Trophoblast cell (in vitro differentiated cells and primary cell): ENCODE measurements around the gene PIGV.

Source experiments
- DNase-seq, 2 donors: peaks; one replicate each; pipeline ENCODE4 v3.0.0-alpha.2; 2016
- H2AFZ ChIP-seq: 2 replicates; pipeline ENCODE4 v1.6.1; 2013; ENCODE audit warnings: low read length, moderate library complexity, mild to moderate bottlenecking; ENCODE audit not compliant: insufficient read depth, poor library complexity
- H2AK5ac ChIP-seq: 2 replicates; pipeline ENCODE4 v1.6.1; 2013; ENCODE audit warnings: mild to moderate bottlenecking, low read length
- H2BK120ac ChIP-seq: 2 replicates; pipeline ENCODE4 v1.6.1; 2013; ENCODE audit warnings: low read length, mild to moderate bottlenecking, moderate library complexity; ENCODE audit not compliant: insufficient read depth, poor library complexity
- H2BK12ac ChIP-seq: 2 replicates; pipeline ENCODE4 v1.6.1; 2013; ENCODE audit warnings: mild to moderate bottlenecking, low read length, moderate library complexity
- H2BK5ac ChIP-seq: 2 replicates; pipeline ENCODE4 v1.6.1; 2013; ENCODE audit warnings: low read length, low read depth, moderate library complexity, mild to moderate bottlenecking; ENCODE audit not compliant: poor library complexity
- H3K14ac ChIP-seq: 2 replicates; pipeline ENCODE4 v1.6.1; 2013; ENCODE audit warnings: mild to moderate bottlenecking, low read length
- H3K18ac ChIP-seq: 2 replicates; pipeline ENCODE4 v1.6.1; 2013; ENCODE audit warnings: mild to moderate bottlenecking, low read length
- H3K23ac ChIP-seq: 2 replicates; pipeline ENCODE4 v1.6.1; 2013; ENCODE audit warnings: low read length
- H3K27ac ChIP-seq: 2 replicates; pipeline ENCODE4 v1.5.1; 2013; ENCODE audit warnings: low read depth, mild to moderate bottlenecking, inconsistent platforms, low read length, moderate library complexity
- H3K27me3 ChIP-seq: 2 replicates; pipeline ENCODE4 v1.6.1; 2013; ENCODE audit warnings: inconsistent platforms, mild to moderate bottlenecking, low read length, moderate library complexity; ENCODE audit not compliant: insufficient read depth
- H3K36me3 ChIP-seq, 2 experiments: 1 replicate in 1 of 2; 2 replicates in 1 of 2; pipeline ENCODE4 v1.6.1; 2013; ENCODE audit warnings: low read length in 2 of 2, mild to moderate bottlenecking in 2 of 2, moderate library complexity in 1 of 2; ENCODE audit not compliant: insufficient read depth in 2 of 2, control insufficient read depth in 1 of 2
- H3K4ac ChIP-seq: 2 replicates; pipeline ENCODE4 v1.6.1; 2013; ENCODE audit warnings: low read depth, mild to moderate bottlenecking, low read length, moderate library complexity
- H3K4me1 ChIP-seq, 2 experiments: 1 replicate in 1 of 2; 2 replicates in 1 of 2; pipeline ENCODE4 v1.6.1; 2013; ENCODE audit warnings: low read length in 2 of 2, mild to moderate bottlenecking in 2 of 2, moderate library complexity in 1 of 2; ENCODE audit not compliant: insufficient read depth in 2 of 2, control insufficient read depth in 1 of 2
- H3K4me2 ChIP-seq: 2 replicates; pipeline ENCODE4 v1.6.1; 2013; ENCODE audit warnings: inconsistent platforms, mild to moderate bottlenecking, low read length, moderate library complexity
- H3K4me3 ChIP-seq: 2 replicates; pipeline ENCODE4 v1.5.1; 2013; ENCODE audit warnings: mild to moderate bottlenecking, low read depth, low read length, inconsistent platforms
- H3K79me1 ChIP-seq: one replicate; pipeline ENCODE4 v1.6.1; 2013; ENCODE audit warnings: low read length
- H3K79me2 ChIP-seq: 2 replicates; pipeline ENCODE4 v1.6.1; 2013; ENCODE audit warnings: low read length, mild to moderate bottlenecking; ENCODE audit not compliant: control insufficient read depth, insufficient read depth, poor library complexity
- H3K9ac ChIP-seq: 2 replicates; pipeline ENCODE4 v1.6.1; 2013; ENCODE audit warnings: mild to moderate bottlenecking, low read length
- H3K9me3 ChIP-seq: 2 replicates; pipeline ENCODE4 v1.6.1; 2013; ENCODE audit warnings: low read depth, mild to moderate bottlenecking, control low read depth, inconsistent platforms, low read length; ENCODE audit not compliant: insufficient read depth
- H4K12ac ChIP-seq: 2 replicates; pipeline ENCODE4 v1.6.1; 2013; ENCODE audit warnings: low read depth, mild to moderate bottlenecking, low read length, moderate library complexity
- H4K8ac ChIP-seq: 2 replicates; pipeline ENCODE4 v1.6.1; 2013; ENCODE audit warnings: low read depth, mild to moderate bottlenecking, low read length, moderate library complexity
- H4K91ac ChIP-seq: one replicate; pipeline ENCODE4 v1.6.1; 2013; ENCODE audit warnings: low read depth, mild to moderate bottlenecking, low read length, moderate library complexity
- WGBS: extraction: QIAGEN DNeasy Blood & Tissue Kit; methylation state at CpG from one replicate; pipeline ENCODE4 v1.1.7; 2013; ENCODE audit warnings: missing lambda C conversion rate; ENCODE audit not compliant: insufficient read length, insufficient coverage; ENCODE audit errors: extremely low coverage; 5-methylcytosine and 5-hydroxymethylcytosine counted together

PIGV gene

GRCh38 chr1:26784023-26784871 is 3.5 kb upstream of the PIGV start:
- H2BK12ac ChIP-seq: no peak overlapping the region
- H3K36me3 ChIP-seq: peaks cover 18 to 28% of the 10 kb centered on the region in 2 experiments
- no CpG with 5 or more reads among the region's 2 CpGs for WGBS
- H3K9ac ChIP-seq: no peak overlapping the region
- no peak overlapping the region for H3K18ac ChIP-seq
- H3K4me3 ChIP-seq: no peak overlapping the region
- DNase-seq: peak; percentile 87 to 95
- H3K27me3 ChIP-seq: no peaks in the 10 kb centered on the region
- H2BK5ac ChIP-seq: no peak overlapping the region
- H3K4ac ChIP-seq: no peak overlapping the region
- H2AFZ ChIP-seq: no peak overlapping the region
- peaks cover 23% of the 10 kb centered on the region for H3K79me1 ChIP-seq
- no peaks in the 10 kb centered on the region for H3K9me3 ChIP-seq
- H3K4me2 ChIP-seq: no peak overlapping the region
- no peak overlapping the region for H3K14ac ChIP-seq
- peaks cover 9% of the 10 kb centered on the region for H3K79me2 ChIP-seq
- H2AK5ac ChIP-seq: no peak overlapping the region
- H3K23ac ChIP-seq: no peak overlapping the region
- peaks cover 26 to 34% of the 10 kb centered on the region in 2 experiments for H3K4me1 ChIP-seq
- no peak overlapping the region for H3K27ac ChIP-seq
- H4K8ac ChIP-seq: no peak overlapping the region
- H4K91ac ChIP-seq: no peak overlapping the region
- H2BK120ac ChIP-seq: no peak overlapping the region
- H4K12ac ChIP-seq: no peak overlapping the region

- H3K4me1 ChIP-seq: peaks cover 26 to 34% of the 10 kb centered on the region in 2 experiments
Measured at GRCh38 chr1:26784886-26785285, 2.9 kb upstream of the PIGV start.

GRCh38 chr1:26785611-26786436 is 1.9 kb upstream of the PIGV start:
- H3K27me3 ChIP-seq: no peaks in the 10 kb centered on the region
- peak overlapping the region; percentile 43 for H3K18ac ChIP-seq
- no peak overlapping the region for H3K4ac ChIP-seq
- H2BK12ac ChIP-seq: no peak overlapping the region
- no peak overlapping the region for H3K4me3 ChIP-seq
- H3K9me3 ChIP-seq: no peaks in the 10 kb centered on the region
- peak overlapping the region; percentile 13 for H4K12ac ChIP-seq
- H3K14ac ChIP-seq: peak overlapping the region; percentile 59
- no peak overlapping the region for H2BK120ac ChIP-seq
- peak overlapping the region; percentile 99 for H3K27ac ChIP-seq
- peaks cover 2 to 12% of the 10 kb centered on the region in 2 experiments for H3K36me3 ChIP-seq
- H4K8ac ChIP-seq: peak overlapping the region; percentile 55
- peaks cover 9% of the 10 kb centered on the region for H3K79me2 ChIP-seq
- no CpG with 5 or more reads among the region's 5 CpGs for WGBS
- peak overlapping the region; percentile 50 for H2AFZ ChIP-seq
- H3K23ac ChIP-seq: no peak overlapping the region
- peak in 1 of 2 donors; percentile 65 for DNase-seq
- peaks cover 26 to 34% of the 10 kb centered on the region in 2 experiments for H3K4me1 ChIP-seq
- H3K79me1 ChIP-seq: peaks cover 23% of the 10 kb centered on the region
- H4K91ac ChIP-seq: peak overlapping the region; percentile 40
- H2AK5ac ChIP-seq: peak overlapping the region; percentile 53
- H3K9ac ChIP-seq: no peak overlapping the region
- peak overlapping the region; percentile 3 for H3K4me2 ChIP-seq
- H2BK5ac ChIP-seq: peak overlapping the region; percentile 16

More at GRCh38 chr1:26784886-26785285, 2.9 kb upstream of the PIGV start:
- no peak overlapping the region for H3K4me3 ChIP-seq
- WGBS: no CpG with 5 or more reads among the region's 1 CpG
- H3K18ac ChIP-seq: no peak overlapping the region
- peaks cover 11 to 22% of the 10 kb centered on the region in 2 experiments for H3K36me3 ChIP-seq
- H2AFZ ChIP-seq: no peak overlapping the region
- H3K27ac ChIP-seq: no peak overlapping the region
- H3K79me1 ChIP-seq: peaks cover 23% of the 10 kb centered on the region
- no peak overlapping the region for H4K12ac ChIP-seq
- H3K14ac ChIP-seq: no peak overlapping the region
- H3K79me2 ChIP-seq: peaks cover 9% of the 10 kb centered on the region
- H2BK12ac ChIP-seq: no peak overlapping the region
- H2BK120ac ChIP-seq: no peak overlapping the region
- H3K9ac ChIP-seq: no peak overlapping the region
- no peak overlapping the region for H2AK5ac ChIP-seq
- no peaks in the 10 kb centered on the region for H3K27me3 ChIP-seq
- H4K8ac ChIP-seq: no peak overlapping the region
- H3K23ac ChIP-seq: no peak overlapping the region
- H3K9me3 ChIP-seq: no peaks in the 10 kb centered on the region
- H3K4me2 ChIP-seq: no peak overlapping the region
- no peak overlapping the region for H2BK5ac ChIP-seq
- DNase-seq: peak; percentile 11 to 79
- H3K4ac ChIP-seq: no peak overlapping the region
- no peak overlapping the region for H4K91ac ChIP-seq
